C4-2B (cell line): ENCODE results near the gene SPRED3.

ENCODE experiments used
- ZFX ChIP-seq: fragments of 450-650 bp; IDR thresholded peaks from 2 replicates; pipeline ENCODE4 v1.6.1; 2017
- TF ChIP-seq, protein P1 (sequence below): fragments of 450-650 bp; conservative IDR thresholded peaks from 2 replicates; pipeline ENCODE4 v1.5.1; 2017; ENCODE audit warnings: mild to moderate bottlenecking

DNA sequence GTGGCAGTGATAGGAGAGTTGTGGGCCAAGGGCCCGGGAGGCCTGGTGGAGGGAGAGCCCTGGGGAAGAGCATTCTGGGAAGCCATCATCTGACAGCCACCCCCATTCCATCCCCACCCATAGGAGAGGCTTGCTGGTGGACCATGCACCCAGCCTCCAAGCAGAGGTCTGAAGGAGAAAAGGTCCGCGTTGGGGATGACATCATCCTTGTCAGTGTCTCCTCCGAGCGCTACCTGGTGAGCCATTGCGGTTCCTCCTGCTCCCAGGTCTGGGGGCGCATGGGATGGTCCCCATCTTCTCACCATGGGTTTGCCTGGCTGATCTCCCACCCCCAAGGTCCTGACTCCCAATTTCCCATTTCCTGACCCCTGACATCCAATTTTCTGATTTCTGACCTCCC is 55.5 kb downstream of the SPRED3 start:
- TF ChIP-seq, protein P1, sequence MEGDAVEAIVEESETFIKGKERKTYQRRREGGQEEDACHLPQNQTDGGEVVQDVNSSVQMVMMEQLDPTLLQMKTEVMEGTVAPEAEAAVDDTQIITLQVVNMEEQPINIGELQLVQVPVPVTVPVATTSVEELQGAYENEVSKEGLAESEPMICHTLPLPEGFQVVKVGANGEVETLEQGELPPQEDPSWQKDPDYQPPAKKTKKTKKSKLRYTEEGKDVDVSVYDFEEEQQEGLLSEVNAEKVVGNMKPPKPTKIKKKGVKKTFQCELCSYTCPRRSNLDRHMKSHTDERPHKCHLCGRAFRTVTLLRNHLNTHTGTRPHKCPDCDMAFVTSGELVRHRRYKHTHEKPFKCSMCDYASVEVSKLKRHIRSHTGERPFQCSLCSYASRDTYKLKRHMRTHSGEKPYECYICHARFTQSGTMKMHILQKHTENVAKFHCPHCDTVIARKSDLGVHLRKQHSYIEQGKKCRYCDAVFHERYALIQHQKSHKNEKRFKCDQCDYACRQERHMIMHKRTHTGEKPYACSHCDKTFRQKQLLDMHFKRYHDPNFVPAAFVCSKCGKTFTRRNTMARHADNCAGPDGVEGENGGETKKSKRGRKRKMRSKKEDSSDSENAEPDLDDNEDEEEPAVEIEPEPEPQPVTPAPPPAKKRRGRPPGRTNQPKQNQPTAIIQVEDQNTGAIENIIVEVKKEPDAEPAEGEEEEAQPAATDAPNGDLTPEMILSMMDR = no peak
- no peak for TF ChIP-seq ZFX
